Dermis blood vessel endothelial cell (primary cell): ENCODE measurements around the gene CENPS. TPM values are rescaled to one million over a fixed set of nuclear protein-coding genes. Genes with fewer than 3 reads are reported as not detected.

Source experiments
- total RNA-seq: library from RNA; depleted of rRNA; stranded (reverse); fragments of >200 nt; gene quantifications from 2 replicates; pipeline ENCODE4 v1.2.3, GENCODE V29; 2014

Gene CENPS
- total RNA-seq, 1 donor from 2014 or later, result 7.8 TPM

Other genes with a start within 250 kb of the CENPS start
- 39.5 and 71.1 TPM in 2 replicates for gene KIF1B, start 219.9 kb upstream of the CENPS start, total RNA-seq
- gene PGD, start 31.4 kb upstream of the CENPS start, total RNA-seq, result 59.4 and 130 TPM in 2 replicates
- gene CORT, start 19.6 kb downstream of the CENPS start, total RNA-seq, result 0.34 and 0.37 TPM in 2 replicates
- 56.2 and 74.5 TPM in 2 replicates for gene DFFA, start 42.1 kb downstream of the CENPS start, total RNA-seq
- gene PEX14, start 44.5 kb downstream of the CENPS start, total RNA-seq, result 9.9 and 21.7 TPM in 2 replicates